HG02884 (cell line): ENCODE data around the gene STT3B.

Experiments used
- ATAC-seq: cut with Tn5 transposase; IDR thresholded peaks from one replicate; pipeline ENCODE4 v1.9.1; 2021; ENCODE audit warnings: mild to moderate bottlenecking, moderate library complexity; ENCODE audit not compliant: unreplicated experiment

Gene STT3B

GRCh38 chr3:31550452-31551251, 17.9 kb downstream of the STT3B start:
- no peak for ATAC-seq

DNA sequence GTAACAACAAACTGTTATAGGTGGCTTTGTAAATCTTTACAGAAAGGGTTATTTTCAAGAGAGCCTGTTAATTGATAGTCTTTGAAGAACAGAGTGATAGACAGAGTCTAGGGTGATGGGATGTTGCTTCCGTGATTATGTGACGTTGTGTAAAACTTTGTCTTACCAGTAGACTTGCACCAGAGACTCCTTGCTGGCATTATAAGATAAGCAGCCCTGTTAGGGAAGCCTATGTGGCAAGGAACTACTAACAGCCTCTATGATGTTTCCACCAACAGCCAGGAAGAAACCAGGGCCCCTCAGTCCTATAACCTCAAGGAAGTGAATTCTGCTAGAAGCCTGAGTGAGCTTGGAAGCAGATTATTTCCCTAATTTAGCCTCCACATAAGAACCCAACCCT, 18.9 kb downstream of the STT3B start:
- no peak for ATAC-seq

GRCh38 chr3:31552103-31552502, 19.4 kb downstream of the STT3B start:
- ATAC-seq, result no peak

- ATAC-seq, result no peak
Observed at GRCh38 chr3:31553258-31553657, 20.5 kb downstream of the STT3B start.

DNA sequence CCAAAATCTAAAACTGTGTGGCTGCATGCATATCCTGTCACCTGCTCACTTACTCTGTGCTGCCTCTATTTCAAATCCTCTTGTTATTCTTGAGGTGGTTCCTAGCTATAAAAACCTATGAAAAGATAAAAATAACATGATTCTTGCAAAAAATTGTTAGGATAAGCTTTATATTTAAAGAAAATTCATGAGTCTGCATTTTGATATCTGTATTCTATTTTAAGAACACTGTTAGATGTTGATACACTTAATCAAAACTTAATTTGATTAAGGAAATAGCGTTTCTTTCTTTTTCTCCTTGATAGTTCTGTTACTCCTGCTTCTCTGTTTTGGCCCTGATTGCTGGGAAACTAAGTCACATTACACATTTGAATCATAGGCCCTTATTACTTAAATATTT, 22.5 kb downstream of the STT3B start:
- ATAC-seq, result no peak

DNA sequence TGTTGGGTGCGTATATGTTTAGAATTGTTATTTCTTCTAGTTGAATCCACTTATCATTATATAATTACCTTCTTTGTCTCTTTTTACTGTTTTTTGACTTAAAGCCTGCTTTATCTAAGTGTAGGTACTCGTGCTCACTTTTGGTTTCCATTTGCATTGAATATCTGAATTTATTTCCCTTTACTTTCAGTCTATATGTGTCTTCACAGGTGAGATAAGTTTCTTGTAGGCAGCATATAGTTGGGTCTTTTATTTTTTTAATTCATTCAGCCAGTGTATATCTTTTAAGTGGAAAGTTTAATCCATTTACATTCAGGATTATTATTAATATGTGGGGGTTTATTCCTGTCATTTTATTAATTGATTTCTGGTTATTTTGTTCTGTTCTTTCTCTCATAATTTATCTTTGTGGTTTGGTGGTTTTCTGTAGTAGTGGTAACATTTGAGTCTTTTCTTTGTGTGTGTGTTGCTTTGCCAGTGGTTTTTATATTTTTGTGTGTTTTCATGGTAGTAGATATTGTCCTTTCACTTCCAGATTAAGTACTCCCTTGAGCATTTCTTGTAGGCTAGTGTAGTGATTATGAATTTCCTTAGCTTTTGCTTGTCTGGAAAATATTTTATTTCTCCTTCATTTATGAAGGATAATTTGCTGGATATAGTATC, 27.3 kb downstream of the STT3B start:
- ATAC-seq, result no peak

DNA sequence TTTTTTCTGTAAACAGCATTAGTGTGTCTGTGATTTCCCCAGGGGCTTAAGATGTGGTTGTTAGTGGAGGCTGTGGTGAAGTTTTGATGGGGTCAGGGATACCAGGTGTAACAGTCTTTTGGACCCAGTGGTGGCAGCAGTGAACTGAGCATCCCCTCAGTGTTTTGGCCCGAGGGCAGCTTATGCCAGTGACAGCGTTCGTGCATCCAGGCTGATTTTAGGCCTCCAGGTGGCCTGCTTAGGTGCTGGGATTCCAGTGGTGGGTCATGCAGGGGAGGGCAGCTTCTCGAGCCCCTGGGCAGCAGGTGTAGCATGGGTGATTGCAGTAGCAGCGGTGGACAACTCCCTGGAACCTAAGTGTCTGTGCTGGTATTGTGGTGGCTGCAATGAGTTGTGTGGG, 29.2 kb downstream of the STT3B start:
- ATAC-seq, result no peak

DNA sequence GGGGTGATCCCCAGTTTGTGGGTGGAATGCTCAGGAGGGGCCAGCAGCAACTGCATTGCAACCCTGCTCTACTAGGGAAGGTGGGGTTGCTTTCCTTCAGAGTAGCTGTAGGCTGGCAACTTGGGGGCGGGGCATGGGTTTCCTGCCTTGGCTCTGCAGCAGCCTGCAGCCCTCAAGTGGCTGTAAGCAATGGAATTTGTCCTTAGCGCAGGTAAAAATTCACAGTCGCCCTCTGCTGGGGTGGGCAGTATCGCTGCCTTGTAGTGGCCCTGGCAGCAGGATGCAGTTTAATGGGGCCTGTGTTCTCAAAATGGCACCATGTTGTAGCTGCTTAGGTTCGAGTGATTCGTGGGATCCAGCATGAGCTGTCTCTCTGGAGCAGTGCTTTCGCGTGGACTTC, 29.8 kb downstream of the STT3B start:
- no peak for ATAC-seq

GRCh38 chr3:31565288-31565687, 32.6 kb downstream of the STT3B start:
- ATAC-seq, result no peak

GRCh38 chr3:31567036-31567435, 34.3 kb downstream of the STT3B start:
- no peak for ATAC-seq

DNA sequence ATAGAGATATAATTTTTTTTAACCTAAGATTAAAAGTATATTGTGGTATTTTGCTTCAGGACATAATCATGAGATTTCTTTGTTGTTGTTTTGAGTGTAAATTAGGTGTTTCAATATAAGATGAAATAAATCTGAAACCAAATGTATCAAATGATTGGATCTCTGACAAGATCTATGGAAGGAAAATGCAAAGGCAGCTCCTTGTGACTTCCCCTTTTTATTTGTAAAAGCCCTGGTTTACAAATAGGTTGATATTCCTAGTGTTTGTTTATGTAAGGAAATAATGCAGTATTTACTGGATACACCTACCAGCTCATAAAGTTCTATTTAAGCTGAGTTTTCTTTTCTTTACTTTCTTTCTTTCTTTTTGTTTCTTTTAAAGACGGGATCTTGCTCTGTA, 35.9 kb downstream of the STT3B start:
- ATAC-seq, result no peak

DNA sequence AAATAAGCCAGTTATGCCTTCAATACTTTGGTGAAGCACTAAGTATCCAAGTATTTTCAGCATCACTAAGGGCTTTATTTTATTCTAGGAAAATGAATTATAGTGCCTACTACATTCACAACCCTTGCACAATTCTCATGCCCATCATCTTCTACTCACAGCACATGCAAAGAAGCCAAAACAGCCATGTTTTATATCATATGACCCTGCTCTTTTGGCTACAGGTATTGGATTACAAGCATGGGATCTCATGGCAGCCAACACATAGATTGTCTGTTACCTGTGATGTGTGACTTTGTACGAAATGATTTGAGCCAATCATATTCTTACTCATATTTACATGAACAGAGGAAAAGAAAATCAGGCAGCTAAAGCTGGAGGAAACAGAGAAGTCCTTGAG, 38.6 kb downstream of the STT3B start:
- no peak for ATAC-seq

DNA sequence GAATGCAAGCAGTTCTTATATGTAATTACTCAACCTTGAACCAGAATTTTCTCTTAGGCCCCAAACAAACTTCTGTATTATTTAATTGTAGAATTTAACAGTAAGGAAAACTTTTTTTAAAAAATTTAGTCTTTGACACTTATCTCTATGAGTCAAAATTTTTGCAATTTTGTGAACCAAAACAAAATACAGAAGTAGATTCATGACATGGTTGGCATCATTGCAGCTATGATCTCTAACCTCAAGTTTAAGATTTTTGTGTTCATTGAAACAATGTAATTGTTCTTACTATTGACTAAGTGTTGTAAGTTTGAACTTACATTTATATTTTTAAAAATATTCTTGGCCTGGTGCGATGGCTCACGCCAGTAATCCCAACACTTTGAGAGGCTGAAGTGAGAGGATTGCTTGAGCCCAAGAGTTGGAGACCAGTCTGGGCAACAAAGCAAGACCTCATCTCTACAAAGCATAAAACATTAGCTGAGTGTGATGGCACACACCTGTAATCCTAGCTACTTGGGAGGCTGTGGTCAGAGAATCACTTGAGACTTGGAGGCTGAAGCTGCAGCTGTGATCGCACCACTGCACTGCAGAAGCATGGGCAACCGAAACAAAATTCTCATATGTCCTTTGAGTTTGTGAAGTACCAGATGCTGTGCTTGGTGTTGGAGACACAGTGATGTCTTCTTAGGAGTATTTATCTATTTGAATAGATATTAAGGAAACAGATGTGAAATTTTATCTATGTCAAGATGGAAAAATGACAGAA, 39.7 kb downstream of the STT3B start:
- no peak for ATAC-seq

- peak; percentile 43 for ATAC-seq
Observed at GRCh38 chr3:31573036-31573779, 40.5 kb downstream of the STT3B start.

- no peak for ATAC-seq
Observed at GRCh38 chr3:31575448-31575847, 42.7 kb downstream of the STT3B start.

- ATAC-seq, result no peak
Observed at GRCh38 chr3:31576521-31576920, 43.8 kb downstream of the STT3B start.

DNA sequence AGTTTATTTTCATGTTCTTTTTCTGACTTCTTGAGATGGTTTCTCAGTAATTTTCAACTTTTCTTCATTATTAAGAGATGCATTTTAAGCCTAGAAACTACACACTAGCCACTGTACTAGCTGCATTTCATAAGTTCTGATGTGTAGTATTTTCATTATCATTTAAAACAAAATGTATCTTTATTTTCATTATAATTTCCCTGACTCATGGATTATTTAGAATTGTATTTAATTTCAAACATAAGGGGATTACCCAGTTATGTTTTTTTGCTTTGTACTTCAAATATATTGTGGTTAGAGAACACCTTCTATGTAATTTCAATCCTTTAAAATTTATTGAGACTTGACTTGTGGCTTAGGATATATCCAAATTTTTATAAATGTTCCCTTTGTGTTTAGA, 44.5 kb downstream of the STT3B start:
- ATAC-seq, result no peak

GRCh38 chr3:31579828-31580227, 47.1 kb downstream of the STT3B start:
- ATAC-seq, result no peak

GRCh38 chr3:31580645-31581044, 47.9 kb downstream of the STT3B start:
- ATAC-seq, result no peak

- no peak for ATAC-seq
Observed at GRCh38 chr3:31581660-31582059, 48.9 kb downstream of the STT3B start.

DNA sequence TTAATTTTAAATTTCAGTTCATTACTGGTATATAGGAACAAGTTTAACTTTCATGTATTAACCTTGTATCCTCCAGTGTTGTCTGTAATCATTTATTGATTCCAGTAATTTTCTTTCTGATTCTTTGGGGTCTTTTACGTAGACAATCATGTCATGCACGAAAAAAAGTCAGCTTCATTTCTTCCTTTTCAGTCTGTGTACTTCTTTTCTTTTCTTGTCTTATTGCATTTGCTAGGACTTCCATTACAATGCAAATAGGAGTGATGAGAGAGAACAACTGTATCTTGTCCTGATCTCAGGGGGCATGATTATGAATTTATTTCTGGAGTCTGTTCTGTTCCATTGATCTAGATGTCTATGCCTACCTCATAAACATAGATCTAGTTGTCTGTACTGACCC, 56.5 kb downstream of the STT3B start:
- ATAC-seq, result no peak
